HG03159 (cell line): ENCODE data around the gene UGGT1.
"Not testable (repeated sequence)": the region's sequence is repeated elsewhere in the genome, so short reads cannot be mapped to it uniquely, and the experiment has no call there.

Source experiments
- ATAC-seq: cut with Tn5 transposase; IDR thresholded peaks from one replicate; pipeline ENCODE4 v1.9.1; 2021; ENCODE audit warnings: mild to moderate bottlenecking, moderate library complexity; ENCODE audit not compliant: unreplicated experiment

The UGGT1 gene

DNA sequence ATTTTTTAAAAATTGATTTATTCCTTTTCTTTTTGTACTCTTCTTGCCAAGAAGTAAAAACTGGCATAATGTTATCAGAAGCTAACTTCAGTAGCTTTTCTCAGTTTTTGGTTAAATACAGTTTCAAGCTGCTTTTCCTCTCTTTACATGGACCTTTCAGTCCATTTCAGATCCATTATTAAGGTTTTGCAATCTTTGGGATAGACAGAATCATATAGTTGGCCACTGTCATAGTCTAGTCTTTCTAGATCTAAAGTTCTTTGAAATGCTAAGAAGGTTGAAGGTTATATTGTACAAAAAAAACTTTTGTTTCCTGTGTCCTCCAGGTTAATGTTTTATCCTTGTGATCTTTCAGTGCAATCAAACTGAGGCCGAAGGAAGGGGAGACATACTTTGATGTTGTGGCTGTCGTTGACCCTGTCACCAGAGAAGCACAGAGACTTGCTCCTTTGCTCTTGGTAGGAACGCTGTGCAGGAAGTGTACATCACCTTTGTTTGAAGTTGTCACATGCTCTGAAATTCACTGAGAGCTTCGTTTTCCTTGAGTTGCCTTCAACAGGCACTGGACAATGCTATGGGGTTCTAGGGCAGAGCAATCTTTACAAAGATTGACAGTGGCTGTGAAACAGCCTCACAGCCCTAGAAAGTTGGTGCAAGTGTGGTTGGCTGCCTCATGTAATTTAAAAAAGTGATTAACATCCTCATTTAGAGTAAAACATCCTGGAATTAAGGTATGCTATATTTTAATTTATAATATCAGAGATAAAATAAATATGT lies 79.1 kb downstream of the UGGT1 start:
- ATAC-seq = no peak

DNA sequence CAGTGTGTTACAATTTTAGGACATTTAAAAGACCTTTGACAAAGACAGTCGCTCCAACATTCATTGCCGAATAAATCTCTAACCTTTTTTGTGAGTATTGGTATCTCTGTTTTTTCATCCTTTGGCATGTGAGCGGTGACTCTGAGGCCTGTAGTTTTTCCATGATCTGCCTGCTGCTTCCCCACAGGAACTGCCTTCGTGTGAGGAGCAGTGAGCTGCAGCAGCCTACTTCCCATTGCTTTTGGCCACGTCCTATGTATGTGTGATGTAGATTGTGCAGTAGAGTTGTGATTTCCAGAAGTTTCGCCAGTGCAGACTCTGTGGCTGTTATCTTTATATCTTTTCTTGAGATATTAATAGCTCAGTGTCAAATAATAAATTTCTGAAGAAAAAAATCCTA lies 79.8 kb downstream of the UGGT1 start:
- ATAC-seq = no peak

DNA sequence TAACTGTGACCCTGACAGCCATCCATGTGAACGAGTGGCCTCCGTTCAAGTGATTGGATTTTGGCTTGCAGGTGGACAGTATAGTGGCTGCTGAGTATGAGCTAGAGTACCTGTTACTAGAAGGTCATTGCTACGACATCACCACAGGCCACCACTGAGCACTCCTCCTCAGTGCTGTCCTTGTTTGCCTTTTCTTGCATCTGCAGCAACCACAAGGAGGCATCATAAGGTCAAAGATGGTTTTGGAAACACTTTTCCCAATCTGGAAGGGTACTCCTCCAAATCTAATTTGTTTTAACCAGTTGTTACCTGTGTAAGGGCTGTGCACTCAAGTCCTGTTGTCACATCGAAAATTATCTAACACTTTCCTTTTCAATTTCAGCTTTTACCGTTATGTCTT lies 81.2 kb downstream of the UGGT1 start:
- ATAC-seq = no peak

DNA sequence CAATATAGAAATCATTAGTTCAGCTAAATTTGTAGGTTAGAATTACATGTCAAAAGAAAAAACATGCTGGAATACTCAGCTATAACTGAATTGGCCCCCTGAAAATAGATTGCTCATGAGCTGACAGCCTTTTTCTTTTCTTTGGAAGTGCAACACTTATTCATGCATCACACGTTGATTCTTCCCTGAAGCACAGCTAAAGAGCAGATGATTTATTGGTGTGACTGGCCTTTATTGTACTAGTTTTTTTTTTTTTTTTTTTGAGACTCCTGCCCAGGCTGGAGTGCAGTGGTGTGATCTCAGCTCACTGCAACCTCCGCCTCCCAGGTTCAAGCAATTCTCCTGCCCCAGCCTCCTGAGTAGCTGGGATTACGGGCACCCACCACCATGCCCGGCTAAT lies 83.1 kb downstream of the UGGT1 start:
- not testable (repeated sequence) for ATAC-seq

DNA sequence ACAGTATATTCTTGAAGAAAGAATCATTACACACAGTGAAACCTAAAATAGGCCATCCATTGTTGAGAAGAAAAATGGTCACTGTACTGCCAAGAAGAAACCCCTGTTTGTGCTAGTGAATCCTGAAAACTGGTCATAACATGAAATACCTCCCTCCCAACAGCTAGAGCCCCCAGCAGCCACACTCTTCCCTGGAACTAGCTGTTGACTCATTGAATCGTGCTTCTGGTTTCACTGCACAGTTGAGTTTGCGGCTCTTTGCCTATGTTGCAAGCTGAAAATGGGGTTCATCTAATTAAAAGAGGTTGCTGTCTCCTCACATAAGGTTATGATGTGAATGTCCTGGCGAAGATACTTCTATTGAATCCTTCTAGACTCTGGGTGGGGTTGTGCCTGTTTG lies 86.3 kb downstream of the UGGT1 start:
- no peak for ATAC-seq

DNA sequence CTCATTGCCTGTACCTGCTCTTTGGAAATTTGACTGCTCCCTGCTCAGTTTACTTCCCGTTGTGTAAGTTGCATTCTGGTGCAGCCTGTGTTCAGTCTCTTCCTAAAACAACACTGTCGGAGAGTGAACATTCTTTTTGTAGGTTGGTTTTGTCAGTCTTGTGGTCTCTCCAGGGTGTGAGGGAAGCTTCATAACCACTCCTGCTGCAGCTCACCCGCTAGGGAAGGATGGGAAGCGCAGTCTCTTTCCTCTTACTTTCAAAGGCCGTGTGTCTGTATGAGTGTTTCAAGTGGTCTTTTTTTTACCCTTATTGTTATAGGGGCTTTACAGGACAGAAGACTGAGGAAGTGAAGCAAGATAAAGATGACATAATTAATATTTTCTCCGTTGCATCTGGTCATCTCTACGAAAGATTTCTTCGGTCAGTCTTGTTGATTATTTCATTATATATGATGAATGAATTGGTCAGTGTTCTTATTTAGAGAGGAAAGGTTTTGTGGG lies 87.2 kb downstream of the UGGT1 start:
- ATAC-seq = no peak

DNA sequence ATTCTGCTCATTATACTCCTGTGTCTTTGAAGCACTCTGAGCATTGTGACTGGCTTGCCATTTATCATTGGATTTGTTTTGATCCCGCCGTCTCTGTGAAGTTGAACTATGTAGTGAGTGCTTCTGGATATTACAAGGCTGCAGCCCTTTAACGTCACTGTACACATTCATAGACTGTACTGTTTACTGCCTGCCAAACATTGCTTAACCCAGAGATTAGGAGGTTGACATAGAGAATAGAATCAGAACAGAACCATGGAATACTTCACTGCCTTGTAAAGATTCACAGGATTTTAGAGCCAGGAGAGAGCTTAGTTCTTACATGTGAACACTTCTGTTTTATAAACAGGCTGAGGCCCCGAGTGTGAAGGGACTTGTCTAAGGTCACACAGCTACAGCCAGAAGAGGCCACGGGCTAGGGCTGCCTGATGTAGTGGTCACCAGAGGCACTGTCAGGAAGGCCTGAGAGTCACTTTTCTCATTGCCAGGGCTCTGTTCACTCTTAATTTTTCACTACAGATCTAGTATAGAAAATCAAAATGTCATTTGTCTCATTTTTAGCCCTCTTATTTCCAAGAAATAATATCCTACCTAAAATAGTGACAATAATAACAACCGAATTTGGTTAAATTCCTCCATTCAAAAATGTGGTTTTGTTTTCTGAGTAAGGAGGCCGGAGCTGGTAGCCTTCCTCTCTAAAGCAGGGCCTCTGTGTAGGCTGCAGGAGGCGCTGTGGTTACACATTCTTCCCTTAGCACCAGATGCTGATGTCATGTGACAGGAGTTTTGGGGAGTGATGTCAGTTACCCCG lies 87.9 kb downstream of the UGGT1 start:
- no peak for ATAC-seq

DNA sequence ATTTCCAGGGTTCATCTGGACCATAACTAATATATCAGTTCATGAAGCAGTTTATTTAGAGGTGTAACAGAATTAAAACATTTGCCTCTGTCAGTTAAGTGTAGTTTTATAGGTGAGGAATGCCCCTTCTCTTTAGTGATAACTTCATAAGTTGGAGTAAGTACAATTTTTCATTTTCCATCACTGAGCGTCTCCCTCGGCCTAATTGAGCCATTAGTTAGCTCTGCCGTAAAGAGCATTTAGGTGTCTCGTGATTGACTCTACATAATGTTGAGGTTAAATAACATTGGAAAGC lies 88.4 kb downstream of the UGGT1 start:
- no peak for ATAC-seq

DNA sequence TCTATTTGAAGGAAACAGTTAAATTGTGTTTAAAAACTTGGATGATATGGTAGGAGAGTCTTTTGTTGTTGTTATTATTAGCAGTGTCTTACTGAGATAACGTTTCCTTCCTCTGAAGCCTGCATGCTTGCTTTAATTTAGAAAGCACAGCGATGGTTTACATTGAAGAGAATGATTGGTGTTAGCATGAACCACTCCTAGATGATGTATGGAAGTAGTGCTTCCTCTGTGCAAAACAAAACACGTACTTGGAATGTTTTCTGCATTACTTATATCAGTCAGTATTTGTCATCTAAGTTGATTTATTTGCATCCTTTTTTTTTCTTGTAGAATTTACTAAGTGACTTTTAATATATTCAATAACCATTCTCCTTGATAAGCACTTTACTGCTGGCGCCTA lies 89.0 kb downstream of the UGGT1 start:
- no peak for ATAC-seq

DNA sequence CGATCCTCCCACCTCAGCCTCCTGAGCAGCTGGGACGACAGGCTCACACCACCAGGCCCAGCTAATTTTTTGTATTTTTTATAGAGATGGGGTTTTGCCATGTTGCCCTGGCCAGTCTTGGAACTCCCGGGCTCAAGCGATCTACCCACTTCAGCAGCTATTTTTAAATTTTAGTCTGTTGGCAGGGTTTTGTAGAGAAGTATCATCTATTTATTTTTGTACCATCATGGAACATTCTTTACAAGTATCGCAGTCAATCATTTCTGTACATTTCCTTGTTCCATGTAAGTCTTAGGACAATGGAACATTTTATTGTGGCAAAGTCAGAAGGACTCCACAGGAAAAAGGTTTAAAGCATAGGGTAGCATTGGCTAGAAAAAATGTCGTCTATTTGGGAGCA lies 94.6 kb downstream of the UGGT1 start:
- ATAC-seq = no peak

DNA sequence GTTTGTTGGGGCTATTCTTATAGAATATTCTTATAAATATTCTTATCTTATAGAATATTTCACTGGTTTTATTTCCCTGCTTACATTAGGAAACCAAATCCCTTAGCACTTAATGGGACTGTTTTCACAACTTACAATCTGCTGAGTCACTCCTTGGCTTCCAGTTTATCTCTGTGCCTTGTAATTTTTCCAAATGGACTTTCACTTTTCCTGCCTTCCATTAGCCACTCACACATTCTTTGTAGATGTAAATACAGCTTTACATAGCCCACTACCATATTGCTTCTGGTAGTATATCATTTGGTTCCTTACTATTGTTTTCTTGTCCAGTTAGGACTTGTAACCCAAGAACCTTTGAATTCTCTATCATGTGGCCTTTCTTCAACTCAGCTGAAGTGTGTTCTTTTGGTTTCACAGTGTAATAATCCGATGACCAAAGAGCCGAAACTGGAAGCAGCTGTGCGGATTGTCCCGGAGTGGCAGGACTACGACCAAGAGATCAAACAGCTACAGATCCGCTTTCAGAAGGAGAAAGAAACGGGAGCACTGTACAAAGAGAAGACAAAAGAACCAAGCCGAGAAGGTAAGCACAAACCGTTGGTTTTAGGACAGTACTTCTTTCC lies 96.1 kb downstream of the UGGT1 start:
- ATAC-seq = no peak

DNA sequence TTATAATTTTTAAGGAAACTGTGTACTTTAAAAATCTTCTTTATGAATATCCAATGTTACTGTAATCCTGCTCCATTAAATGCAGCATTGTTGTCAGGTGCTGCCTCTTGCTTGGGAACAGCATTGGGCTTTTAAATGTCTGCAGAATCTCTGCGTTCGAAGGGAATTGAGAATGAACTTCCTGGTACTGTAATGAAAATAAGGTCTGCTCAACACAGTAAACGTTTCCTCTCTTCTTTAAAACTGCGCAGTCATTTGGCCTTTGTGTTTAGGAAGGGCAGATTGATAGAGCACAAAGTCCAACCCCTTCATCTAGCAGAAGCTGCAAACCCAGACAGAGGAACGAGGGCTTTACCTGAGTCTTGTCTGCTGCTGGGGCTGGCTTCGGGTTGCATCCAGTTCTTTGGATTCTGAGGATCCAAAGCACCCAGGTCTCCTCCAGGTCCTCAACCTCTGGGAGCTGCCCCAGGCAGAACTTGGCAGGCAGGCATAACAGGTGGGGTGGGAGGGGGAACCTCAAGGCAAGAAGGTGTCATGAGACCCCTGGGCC lies 104.5 kb downstream of the UGGT1 start:
- no peak for ATAC-seq

DNA sequence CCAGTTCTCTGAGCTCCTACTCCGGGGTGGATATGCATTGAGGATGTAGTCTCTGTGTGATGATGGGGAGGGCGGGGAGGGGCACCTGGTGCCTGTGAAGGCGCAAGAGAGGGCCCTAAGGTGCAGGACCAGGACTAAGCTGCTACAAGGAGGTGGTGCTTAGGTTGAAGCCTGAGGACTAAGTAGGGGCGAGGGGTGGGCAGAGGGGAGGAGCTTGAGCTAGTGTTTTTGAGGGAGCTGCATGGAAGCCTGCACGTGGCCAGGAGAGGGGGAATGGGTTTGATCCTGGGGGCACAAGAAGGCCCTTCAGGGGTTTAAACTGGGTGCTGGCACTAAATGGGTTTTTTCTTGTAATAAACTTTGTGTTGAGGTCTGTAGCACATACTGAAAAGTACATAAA lies 105.0 kb downstream of the UGGT1 start:
- no peak for ATAC-seq

DNA sequence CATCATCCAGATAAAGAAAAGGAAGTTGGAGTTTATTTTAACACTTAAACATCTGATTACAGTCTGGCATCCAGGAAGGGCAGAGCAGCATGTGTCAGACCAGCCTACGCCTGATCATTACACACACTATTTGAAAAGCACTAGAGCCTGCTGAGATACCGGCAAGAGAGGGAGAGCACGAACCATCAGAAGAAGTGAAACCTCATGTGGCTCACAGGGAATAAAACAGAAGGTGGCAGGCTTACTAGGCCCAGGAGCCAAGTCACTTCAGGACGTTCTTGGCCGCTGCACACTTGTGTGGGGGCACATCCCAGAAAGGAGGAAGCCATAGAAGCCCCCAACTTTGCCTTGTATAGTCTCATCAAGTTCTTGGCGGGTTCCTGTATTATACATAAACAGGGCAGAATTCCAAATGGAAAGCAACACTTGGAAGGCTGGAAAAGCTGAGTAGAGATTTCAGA lies 105.5 kb downstream of the UGGT1 start:
- ATAC-seq = no peak

DNA sequence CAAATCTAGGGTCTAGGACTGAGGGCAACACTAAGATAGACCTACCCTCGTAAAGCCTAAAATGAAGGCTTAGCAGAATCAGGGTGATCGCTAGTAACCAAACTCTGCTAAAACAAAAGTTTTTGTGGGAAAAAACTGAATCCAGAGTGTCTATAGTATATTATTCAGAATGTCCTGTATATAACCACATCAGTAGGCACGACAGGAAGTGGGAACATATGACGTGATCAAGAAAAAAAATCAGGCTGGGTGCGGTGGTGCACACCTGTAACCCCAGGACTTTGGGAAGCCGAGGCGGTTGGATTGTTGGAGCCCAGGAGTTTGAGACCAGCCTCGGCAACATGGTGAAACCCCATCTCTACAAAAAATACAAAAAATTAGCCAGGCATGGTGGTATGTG lies 106.1 kb downstream of the UGGT1 start:
- no peak for ATAC-seq

DNA sequence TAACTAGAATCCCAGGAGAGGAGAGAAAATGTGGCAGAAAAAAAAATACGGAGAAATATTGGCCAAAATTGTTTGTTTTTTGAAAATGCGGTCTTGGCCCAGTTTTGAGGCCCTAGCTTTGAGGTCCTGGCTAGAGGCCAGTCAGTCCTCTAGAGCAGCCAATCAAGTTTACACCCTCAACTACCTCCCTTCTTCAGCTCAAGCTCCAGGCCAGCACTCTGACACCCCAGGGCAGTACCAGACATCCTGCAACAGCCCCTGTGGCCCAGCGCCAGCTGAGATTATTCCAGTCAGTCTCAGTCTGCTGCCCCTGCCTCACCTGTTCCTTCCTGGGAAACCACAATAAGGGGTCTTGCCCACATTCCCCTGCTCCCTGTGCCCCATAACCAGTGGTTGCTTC lies 107.7 kb downstream of the UGGT1 start:
- ATAC-seq = no peak

DNA sequence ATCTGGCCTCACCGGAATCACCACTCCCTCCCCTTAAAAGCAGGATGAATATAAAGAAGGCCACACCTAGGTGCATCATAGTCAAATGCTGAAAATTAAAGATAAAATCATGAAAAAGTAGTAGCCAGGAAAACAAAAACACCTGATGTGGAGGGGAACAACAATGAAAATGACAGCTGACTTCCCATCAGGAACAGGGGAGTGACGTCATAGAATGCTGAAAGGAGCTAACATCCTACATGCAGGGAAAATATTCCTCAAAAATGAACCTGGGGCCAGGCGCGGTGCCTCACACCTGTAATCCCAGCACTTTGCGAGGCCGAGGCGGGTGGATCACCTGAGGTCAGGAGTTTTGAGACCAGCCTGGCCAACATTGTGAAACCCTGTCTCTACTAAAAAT lies 108.1 kb downstream of the UGGT1 start:
- ATAC-seq = no peak

DNA sequence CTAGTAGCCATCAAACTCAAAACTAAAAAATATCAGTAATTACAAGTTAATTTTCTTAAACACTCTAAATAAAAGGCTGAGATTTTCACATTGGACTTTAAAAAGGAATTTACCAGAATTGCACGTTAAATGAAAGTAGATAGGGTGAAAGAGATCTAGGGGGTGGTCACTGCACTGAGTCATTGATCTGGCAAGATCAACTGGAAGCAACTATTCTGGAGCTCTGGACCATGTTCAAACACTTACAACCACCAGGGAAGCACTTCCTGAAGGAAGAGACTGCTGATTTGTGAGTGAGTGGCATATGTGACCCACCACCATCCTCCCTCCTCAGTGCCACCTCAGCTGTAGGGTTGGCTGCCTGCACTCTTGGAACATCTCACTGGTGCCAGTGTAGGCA lies 111.8 kb downstream of the UGGT1 start:
- ATAC-seq = no peak

DNA sequence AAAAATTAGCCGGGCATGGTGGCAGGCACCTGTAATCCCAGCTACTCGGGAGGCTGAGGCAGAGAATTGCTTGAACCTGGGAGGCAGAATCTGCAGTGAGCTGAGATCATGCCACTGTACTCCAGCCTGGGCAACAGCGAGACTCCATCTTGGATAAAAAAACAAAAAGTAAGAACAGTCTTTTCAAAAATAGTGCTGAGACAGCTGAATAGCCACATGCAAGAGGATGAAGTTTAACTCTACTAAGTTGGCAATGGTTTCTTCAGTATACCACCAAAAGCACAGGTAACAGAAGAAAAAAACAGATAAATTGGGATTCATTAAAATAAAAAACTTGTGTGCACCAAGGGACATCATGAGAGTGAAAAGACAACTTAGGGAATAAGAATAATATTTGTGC lies 115.2 kb downstream of the UGGT1 start:
- ATAC-seq = no peak

DNA sequence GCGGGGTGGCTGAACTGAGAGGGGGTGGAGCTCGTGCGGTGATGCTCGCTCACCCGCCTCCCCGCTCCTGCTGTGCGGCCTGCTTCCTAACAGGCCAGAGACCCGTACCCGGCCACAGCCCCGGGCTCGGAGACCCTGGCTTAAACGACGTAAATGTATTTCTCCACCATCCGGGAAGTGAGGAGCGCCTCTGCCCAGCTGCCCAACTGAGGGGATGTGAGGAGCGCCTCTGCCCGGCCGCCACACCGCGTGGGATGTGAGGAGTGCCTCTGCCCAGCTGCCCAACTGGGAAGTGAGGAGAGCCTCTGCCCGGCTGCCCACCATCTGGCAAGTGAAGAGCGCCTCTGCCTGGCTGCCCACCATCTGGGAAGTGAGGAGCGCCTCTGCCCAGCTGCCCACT lies 117.0 kb downstream of the UGGT1 start:
- no peak for ATAC-seq

DNA sequence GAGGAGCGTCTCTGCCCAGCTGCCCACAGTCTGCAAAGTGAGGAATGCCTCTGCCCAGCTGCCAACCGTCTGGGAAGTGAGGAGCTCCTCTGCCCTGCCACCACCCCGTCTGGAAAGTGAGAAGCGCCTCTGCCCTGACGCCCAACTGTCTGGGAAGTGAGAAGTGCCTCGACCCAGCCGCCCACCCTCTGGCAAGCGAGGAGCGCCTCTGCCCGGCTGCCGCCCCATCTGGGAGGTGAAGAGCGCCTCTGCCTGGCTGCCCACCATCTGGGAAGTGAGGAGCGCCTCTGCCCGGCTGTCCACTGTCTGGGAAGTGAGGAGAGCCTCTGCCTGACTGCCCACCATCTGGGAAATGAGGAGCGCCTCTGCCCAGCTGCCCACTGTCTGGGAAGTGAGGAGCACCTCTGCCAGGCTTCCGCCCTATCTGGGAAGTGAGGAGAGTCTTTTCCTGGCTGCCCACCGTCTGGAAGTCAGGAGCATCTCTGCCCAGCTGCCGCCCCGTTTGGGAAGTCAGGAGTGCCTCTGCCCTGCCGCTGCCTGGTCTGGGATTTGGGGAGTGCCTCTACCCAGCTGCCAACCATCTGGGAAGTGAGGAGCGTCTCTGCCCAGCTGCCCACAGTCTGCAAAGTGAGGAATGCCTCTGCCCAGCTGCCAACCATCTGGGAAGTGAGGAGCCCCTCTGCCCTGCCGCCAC lies 117.8 kb downstream of the UGGT1 start:
- ATAC-seq = not testable (repeated sequence)
